Esophagus (tissue), 2 donors: ENCODE data around the gene TPBGL. TPM values are rescaled to one million over a fixed set of nuclear protein-coding genes. Genes with fewer than 3 reads are reported as not detected.

ENCODE experiments used
- H3K27ac ChIP-seq, 2 donors: one replicate each; pipeline ENCODE4 v1.5.1; 2013; ENCODE audit warnings: low read depth in 2 of 2, mild to moderate bottlenecking in 2 of 2, inconsistent platforms in 1 of 2, low read length in 1 of 2, moderate library complexity in 1 of 2
- H3K27me3 ChIP-seq, 2 donors: one replicate each; pipeline ENCODE4 v1.6.1; 2013; ENCODE audit warnings: low read length in 2 of 2, control low read depth in 1 of 2, mild to moderate bottlenecking in 1 of 2; ENCODE audit not compliant: insufficient read depth in 2 of 2, control insufficient read depth in 1 of 2
- H3K36me3 ChIP-seq, 2 donors: one replicate each; pipeline ENCODE4 v1.6.1; 2013; ENCODE audit warnings: low read length in 1 of 2; ENCODE audit not compliant: control insufficient read depth in 2 of 2, insufficient read depth in 2 of 2
- H3K4me1 ChIP-seq, 2 donors: one replicate each; pipeline ENCODE4 v1.6.1; 2013; ENCODE audit warnings: low read length in 1 of 2; ENCODE audit not compliant: control insufficient read depth in 2 of 2, insufficient read depth in 2 of 2
- H3K4me3 ChIP-seq, 2 donors: one replicate each; pipeline ENCODE4 v1.5.1; 2013; ENCODE audit warnings: low read length in 2 of 2, mild to moderate bottlenecking in 2 of 2, low read depth in 1 of 2, moderate library complexity in 1 of 2
- H3K9me3 ChIP-seq, 2 donors: one replicate each; pipeline ENCODE4 v1.6.1; 2013; ENCODE audit warnings: mild to moderate bottlenecking in 2 of 2, low read depth in 1 of 2, low read length in 1 of 2, moderate library complexity in 1 of 2; ENCODE audit not compliant: control insufficient read depth in 2 of 2, insufficient read depth in 1 of 2
- WGBS, 2 donors: extraction: QIAGEN DNeasy Blood & Tissue Kit; methylation state at CpG; one replicate each; pipeline ENCODE4 v1.1.7; 2013; 5-methylcytosine and 5-hydroxymethylcytosine counted together
- polyA plus RNA-seq, 2 donors: library from polyadenylated mRNA; stranded (reverse); fragments of 200-250 nt; gene quantifications; one replicate each; pipeline ENCODE4 v1.2.3, GENCODE V29; 2013
- donor health status: healthy with polysubstance abuse.
- donor health status: Bipolar disorder and iron deficiency.

The TPBGL gene
- polyA plus RNA-seq, 2 donors, result 0.02 TPM; not detected in 1

GRCh38 chr11:75204685-75205563 lies 35.6 kb upstream of the TPBGL start:
- Histone ChIP-seq H3K4me3 (no peak overlapping the region), H3K4me1 (no peaks in the 10 kb centered on the region), H3K27ac (no peak overlapping the region), H3K36me3 (no peaks in the 10 kb centered on the region), H3K9me3 (no peaks in the 10 kb centered on the region), H3K27me3 (no peaks in the 10 kb centered on the region)
- WGBS, 2 donors, result 25 to 30% methylated on average over 9 of the region's 9 CpGs

GRCh38 chr11:75205564-75206020 lies 35.0 kb upstream of the TPBGL start:
- no peaks in the 10 kb centered on the region for H3K36me3 ChIP-seq
- H3K4me3 ChIP-seq, result no peak overlapping the region
- no peaks in the 10 kb centered on the region for H3K27me3 ChIP-seq
- 72 to 85% methylated on average over 5 of the region's 5 CpGs for WGBS, 2 donors
- H3K27ac ChIP-seq, result no peak overlapping the region
- H3K4me1 ChIP-seq, result no peaks in the 10 kb centered on the region
- no peaks in the 10 kb centered on the region for H3K9me3 ChIP-seq

GRCh38 chr11:75208446-75208845 lies 32.1 kb upstream of the TPBGL start:
- no peaks in the 10 kb centered on the region for H3K27me3 ChIP-seq
- no peaks in the 10 kb centered on the region for H3K9me3 ChIP-seq
- no peaks in the 10 kb centered on the region for H3K4me1 ChIP-seq
- 38 to 46% methylated on average over 2 of the region's 2 CpGs for WGBS, 2 donors
- H3K4me3 ChIP-seq, result no peak overlapping the region
- H3K27ac ChIP-seq, result no peak overlapping the region
- H3K36me3 ChIP-seq, result no peaks in the 10 kb centered on the region

DNA sequence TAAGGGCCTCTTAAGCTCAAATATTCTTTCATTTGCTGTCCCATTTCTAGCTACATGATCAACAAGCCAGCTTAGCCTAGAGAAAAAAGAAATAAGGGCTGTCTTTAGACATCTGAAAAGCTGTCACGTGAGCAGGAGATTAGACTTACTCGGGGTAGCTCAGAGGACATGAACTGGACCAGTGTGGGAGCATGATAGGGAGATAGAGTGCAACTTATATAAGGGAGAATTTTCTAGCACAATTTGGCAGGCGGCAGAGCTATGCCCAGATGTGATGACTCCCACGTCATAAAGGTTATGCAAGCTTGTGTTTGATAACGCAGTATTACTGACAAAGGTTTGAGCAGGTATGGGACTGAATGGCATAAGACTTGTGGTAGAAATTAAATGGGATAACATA lies 28.2 kb upstream of the TPBGL start:
- Histone ChIP-seq H3K27ac (no peak overlapping the region), H3K27me3 (no peaks in the 10 kb centered on the region), H3K4me1 (no peaks in the 10 kb centered on the region), H3K36me3 (no peaks in the 10 kb centered on the region), H3K9me3 (no peaks in the 10 kb centered on the region), H3K4me3 (no peak overlapping the region)
- 67 to 82% methylated on average over 5 of the region's 5 CpGs for WGBS, 2 donors

DNA sequence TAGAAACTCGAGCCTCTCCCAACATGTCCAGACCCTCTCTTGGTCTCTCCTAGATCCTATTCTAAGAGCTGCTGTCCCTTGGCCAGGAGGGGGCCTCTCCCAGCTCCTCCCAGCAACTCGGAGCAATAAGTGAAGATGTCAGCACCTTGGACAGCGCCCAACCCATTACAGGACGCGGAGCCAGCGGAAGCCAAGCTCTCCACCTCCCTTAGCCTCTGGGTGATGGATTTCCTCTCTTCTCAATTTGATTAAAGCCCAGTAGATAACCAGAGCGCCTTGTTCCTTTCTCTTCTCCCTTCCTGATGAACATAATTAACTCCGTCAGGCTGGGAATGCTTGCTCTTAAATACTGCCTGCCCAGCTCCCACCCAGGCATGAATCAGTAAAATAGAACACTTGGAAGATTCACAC lies 26.2 kb upstream of the TPBGL start:
- H3K9me3 ChIP-seq, result no peaks in the 10 kb centered on the region
- no peaks in the 10 kb centered on the region for H3K4me1 ChIP-seq
- WGBS, 2 donors, result 4 to 5% methylated on average over 8 of the region's 8 CpGs
- no peaks in the 10 kb centered on the region for H3K27me3 ChIP-seq
- no peak overlapping the region for H3K27ac ChIP-seq
- H3K36me3 ChIP-seq, result no peaks in the 10 kb centered on the region
- no peak overlapping the region for H3K4me3 ChIP-seq

DNA sequence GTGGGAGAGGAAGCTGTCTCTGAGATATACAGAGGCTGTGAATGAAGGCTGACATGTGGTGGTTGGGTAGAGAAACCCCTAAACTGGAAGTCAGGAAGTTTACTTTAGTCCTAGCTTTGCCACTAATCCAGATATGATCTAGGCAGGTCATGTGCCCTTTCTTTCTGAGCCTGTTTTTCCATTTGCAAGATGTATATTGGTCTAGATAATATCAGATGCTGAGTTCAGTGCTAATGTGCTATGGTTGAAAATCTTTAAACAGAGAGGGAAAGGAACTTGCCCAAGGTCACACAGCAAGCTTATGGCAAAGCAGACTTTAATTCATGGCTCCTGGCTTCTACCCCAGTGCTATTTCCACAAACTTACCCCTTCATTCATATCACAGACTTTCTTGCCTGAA lies 25.7 kb upstream of the TPBGL start:
- Histone ChIP-seq H3K4me3 (no peak overlapping the region), H3K36me3 (no peaks in the 10 kb centered on the region), H3K27me3 (no peaks in the 10 kb centered on the region), H3K9me3 (no peaks in the 10 kb centered on the region), H3K4me1 (no peaks in the 10 kb centered on the region), H3K27ac (no peak overlapping the region)

- Histone ChIP-seq H3K27ac (no peak overlapping the region), H3K4me1 (no peaks in the 10 kb centered on the region), H3K9me3 (no peaks in the 10 kb centered on the region), H3K36me3 (no peaks in the 10 kb centered on the region), H3K27me3 (no peaks in the 10 kb centered on the region), H3K4me3 (no peak overlapping the region)
- WGBS, 2 donors, result 50 to 56% methylated on average over 2 of the region's 2 CpGs
These were observed 20.7 kb upstream of the TPBGL start for GRCh38 chr11:75219869-75220268.

DNA sequence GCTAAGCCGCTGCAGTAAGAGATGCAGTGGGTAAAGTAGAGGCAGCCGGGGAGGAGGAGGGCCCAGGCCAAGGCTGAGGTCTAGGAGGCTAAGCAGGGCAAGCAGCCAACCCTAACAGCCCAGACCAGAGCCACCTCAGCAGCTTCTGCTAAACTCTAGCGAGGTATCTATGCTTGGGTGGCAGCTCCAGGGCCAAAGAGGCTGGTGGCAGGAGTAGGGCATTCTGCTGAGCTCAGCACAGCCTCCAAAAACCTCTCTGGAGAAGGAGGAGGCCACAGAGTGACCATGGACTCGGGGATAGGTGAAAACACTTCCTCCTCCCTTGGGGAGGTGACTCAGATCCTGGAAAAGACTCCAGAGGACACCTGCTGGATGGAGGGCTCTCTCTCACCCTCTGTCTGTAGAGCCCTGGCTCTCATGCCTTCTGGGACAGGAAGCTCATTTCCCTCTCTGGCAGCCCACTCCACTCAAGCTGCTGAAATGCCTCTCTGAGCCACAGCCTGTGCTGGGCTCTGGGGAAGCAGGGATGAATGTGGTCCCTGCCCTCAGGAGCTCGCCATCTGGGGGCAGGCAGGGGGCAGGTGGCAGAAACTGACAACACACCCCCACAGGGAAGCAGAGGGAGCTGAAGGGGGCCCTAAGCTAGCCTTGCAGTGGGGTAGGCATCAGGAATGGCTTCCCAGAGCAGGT lies 16.5 kb upstream of the TPBGL start:
- Histone ChIP-seq H3K27ac (no peak overlapping the region), H3K9me3 (no peaks in the 10 kb centered on the region), H3K36me3 (no peaks in the 10 kb centered on the region), H3K4me3 (no peak overlapping the region), H3K4me1 (no peaks in the 10 kb centered on the region), H3K27me3 (no peaks in the 10 kb centered on the region)
- WGBS, 2 donors, result 43 to 44% methylated on average over 5 of the region's 5 CpGs

GRCh38 chr11:75225794-75226193 lies 14.8 kb upstream of the TPBGL start:
- Histone ChIP-seq H3K27me3 (no peaks in the 10 kb centered on the region), H3K4me3 (no peak overlapping the region), H3K27ac (no peak overlapping the region), H3K36me3 (no peaks in the 10 kb centered on the region), H3K9me3 (no peaks in the 10 kb centered on the region), H3K4me1 (no peaks in the 10 kb centered on the region)
- WGBS, 2 donors, result 63 to 83% methylated on average over 4 of the region's 4 CpGs
